NCI-H524 treated with DMSO at 0.1 percent for 48 hours (cell line): ENCODE measurements around the gene STX17.
"Not testable (repeated sequence)": the region's sequence is repeated elsewhere in the genome, so short reads cannot be mapped to it uniquely, and the experiment has no call there.

Experiments
- DNase-seq: peaks from one replicate; lab custom pipeline; 2025; lab: John Stamatoyannopoulos, UW

The STX17 gene

DNA sequence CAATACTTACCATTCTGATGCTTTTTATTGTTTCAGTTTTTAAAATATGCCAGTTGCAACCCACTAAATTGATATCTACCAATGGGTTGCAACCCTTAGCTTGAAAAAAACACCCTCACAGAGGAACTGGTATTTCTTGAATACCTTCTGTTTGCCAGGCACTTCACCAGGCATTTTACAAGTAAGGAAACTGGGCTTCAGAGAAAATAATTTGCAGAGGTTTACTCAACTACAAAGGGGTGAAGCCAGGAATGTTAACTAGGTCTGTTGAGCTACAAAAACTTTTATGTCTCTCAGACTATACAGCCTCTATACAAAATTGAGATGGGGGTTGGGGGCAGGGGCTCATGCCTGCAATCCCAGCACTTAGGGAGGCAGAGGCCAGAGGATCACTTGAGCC is 65.0 kb downstream of the STX17 start:
- DNase-seq, result no peak

- no peak for DNase-seq
Measured at GRCh38 chr9:99973455-99973854, 67.0 kb downstream of the STX17 start.

DNA sequence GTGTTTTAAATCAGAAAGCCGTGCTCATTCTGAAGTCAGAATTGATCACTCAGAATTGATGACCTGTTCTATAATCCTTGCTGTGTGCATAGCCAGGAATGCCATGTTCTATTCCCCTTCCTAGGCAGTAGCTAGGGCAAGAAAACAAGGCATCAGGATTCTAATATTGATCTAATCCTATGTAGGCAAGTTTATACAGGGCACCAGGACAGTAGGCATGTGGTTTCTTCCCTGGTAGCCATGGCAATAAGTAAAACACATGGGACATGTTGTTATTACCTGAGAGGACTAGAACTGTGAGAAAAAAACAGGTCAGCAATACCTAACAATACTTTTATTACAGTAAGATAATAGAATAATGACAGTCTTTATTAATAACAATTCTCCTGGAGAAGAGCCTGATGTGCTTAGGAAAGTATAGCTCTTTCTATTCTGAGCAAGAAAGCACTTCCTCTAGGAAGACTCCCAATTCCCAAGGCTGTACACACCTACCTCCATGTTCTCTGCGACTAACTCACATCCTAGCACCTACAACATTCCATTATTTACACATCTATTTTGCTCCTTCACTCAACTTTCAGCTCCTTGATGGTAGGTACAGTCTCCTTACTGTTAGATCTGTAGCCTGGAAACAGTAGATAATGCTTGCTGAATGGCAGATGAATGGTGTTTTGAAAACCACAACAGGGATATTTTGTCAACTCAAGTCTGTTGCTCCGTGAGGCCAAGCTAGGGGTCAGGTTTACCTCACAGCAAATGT is 70.8 kb downstream of the STX17 start:
- no peak for DNase-seq

GRCh38 chr9:99978221-99978620 is 71.8 kb downstream of the STX17 start:
- no peak for DNase-seq

DNA sequence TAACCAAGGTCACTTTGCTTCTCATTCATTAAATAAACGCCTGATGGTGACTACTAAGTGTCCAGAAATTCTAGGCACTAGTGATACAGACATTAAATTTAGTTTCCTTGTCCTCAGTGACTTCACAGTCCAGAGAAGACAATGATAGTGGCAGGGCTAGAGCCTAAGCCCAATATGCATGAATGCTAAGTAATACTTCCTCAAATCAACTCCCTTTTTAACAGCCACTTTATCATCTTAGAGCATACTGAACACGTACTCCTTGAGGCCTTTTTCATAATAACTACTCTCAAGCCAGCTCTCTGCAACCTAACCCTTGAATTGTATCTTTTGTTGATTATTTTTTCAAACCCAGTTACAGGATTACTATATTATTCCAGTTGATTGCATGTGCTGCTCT is 74.1 kb downstream of the STX17 start:
- no peak for DNase-seq

- no peak for DNase-seq
Measured at GRCh38 chr9:99986642-99987041, 80.2 kb downstream of the STX17 start.

DNA sequence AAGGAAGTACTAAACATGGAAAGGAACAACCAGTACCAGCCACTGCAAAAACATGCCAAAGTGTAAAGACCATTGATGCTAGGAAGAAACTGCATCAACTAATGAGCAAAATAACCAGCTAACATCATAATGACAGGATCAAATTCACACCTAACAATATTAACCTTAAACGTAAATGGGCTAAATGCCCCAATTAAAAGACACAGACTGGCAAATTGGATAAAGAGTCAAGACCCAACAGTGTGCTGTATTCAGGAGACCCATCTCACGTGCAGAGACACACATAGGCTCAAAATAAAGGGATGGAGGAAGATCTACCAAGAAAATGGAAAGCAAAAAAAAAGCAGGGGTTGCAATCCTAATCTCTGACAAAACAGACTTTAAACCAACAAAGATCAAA is 84.1 kb downstream of the STX17 start:
- DNase-seq, result not testable (repeated sequence)

DNA sequence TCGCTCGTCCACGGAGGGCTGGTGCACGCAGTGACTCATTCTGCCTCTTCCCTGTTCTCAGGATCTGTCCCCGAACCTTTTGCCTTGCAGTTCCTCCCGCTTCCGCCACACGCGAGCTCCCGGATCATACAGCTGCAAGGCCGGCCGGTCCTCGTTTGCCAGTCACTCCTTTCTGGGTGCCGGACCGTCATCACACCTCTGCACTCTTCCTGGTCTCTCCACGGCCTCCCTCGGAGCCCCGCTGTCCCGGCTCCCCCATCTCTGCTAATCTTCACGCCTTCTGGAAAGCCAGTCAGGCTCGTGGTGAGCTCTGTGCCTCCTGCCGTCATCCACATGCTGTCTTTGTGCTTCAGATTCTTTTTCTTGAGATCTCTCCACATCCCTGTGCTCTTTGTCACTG is 91.8 kb downstream of the STX17 start:
- DNase-seq, result no peak

DNA sequence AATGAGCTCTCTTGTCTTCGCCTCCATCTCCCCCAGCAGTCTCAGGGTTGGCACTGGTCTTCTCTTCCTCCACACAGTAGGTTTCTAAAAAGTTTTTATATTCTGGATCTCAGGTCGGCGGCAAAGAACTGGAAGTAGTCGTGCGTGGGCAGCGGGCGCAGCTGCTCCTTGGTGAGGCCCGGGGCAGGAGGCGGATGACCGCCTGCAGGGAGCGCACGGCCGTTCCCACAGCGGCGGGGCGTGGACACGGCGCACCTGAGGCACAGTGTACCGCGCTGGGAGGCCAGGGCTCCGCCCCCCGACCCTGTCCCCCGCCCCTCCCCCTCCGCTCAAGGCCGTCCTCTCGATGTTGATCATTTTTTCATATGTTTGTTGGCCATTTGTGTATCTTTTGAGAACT is 92.4 kb downstream of the STX17 start:
- no peak for DNase-seq

- no peak for DNase-seq
Measured at GRCh38 chr9:99999797-100000196, 93.3 kb downstream of the STX17 start.

DNA sequence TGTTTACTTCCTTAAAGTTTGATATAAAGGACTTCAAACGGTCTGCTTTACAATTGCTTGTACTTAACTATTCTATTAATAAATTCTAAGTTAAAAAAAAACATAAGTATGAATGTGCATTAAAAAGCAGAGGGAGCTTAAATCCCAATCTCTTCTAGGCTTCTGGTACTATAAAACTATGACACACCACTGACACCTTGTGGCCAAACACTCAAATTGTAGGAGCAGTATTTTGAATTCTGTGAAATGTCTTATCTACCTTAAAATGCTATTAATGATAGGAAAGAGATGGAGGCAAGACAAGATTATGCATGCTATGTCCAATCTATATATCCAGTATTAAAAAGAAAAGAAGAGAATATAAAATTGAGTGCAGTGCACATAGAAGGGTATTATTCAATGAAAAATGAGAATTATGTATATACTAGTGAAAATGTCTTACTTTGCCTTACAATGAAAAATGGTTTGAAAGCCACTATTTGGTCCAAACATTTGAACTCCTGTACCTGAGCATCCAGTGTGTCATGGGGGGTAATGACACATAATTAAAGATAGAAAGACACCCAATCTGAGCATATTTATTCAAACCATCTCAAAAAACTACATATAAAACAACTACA is 104.7 kb downstream of the STX17 start:
- peak; percentile 25 for DNase-seq

DNA sequence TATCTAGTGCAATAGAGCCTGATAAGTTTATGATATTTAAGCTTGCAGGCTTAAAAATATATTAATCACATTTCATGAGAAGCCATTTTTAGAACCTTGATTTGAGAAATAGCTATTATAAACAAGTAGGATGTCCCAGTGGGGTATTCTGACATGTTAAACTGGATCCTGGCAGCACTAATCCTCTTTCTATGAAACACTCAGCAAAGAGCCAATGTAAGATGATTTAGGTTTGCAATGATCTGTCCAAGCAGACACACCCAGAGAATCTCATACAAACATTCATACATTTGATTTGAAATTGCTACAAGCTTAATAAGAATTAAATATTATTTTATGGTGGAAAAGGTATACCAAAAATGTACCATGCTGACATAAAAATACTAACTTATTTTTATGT is 105.8 kb downstream of the STX17 start:
- no peak for DNase-seq

GRCh38 chr9:100013573-100013972 is 107.1 kb downstream of the STX17 start:
- no peak for DNase-seq

DNA sequence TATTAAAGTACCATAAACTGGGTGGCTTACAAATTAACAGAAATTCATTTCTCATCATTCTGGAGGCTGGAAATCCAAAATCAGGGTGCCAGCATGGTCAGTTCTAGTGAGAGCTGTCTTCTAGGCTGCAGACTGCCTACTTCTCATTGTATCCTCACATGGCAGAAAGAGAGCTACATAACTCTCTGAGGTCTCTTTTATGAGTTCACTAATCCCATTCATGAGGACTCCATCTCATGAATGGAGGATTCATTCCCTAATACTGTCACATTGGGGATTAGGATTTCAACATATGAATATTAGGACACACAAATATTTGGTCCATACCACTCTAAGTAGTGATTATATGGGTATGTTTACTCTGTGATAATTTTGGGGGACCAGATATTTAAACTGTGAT is 108.4 kb downstream of the STX17 start:
- DNase-seq, result no peak

DNA sequence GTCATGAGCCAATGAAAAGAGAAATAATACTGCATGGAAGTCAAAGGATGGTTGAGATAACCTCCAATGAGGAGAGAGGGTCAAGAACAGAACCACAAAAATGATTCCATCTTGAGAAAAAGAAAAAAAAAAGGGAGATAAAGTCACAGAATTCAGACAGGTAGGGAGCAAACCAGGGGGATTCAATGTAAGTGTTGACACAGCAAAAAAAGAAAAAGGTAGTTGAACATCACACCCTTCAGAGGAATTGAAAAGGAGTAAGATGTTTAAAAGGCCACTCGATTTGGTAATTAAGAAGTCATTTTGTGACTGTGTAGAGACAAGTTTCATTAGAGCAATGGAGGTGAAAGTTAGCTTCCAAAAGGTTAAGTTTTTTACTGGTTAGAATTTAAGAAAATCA is 113.1 kb downstream of the STX17 start:
- no peak for DNase-seq
